Natural killer cell treated with Interleukin-12 subunit alpha and Interleukin-12 subunit beta and Interleukin-15 and Interleukin-18, amount 100 ng/mL, for 72 hours (primary cell): Measurements from ENCODE around the gene AUTS2. TPM values are rescaled to one million over a fixed set of nuclear protein-coding genes. Genes with fewer than 3 reads are reported as not detected.
"Not testable (repeated sequence)": the region's sequence is repeated elsewhere in the genome, so short reads cannot be mapped to it uniquely, and the experiment has no call there.

Source experiments
- ATAC-seq, 2 donors: fragments of 150-1000 bp; cut with Tn5 transposase in 1 of 2; sonication (Bioruptor Pico), chemical (Tn5 transposase) in 1 of 2; 2 replicates each; pipeline ENCODE4 v1.10.0; 2021
- DNase-seq: peaks from one replicate; pipeline ENCODE4 v3.0.0; 2022; ENCODE audit warnings: low spot score
- H3K27ac Mint-ChIP-seq, 2 donors: 1 replicate in 1 of 2; 2 replicates in 1 of 2; pipeline ENCODE4 v1.8.0; 2022; ENCODE audit warnings: mixed read lengths in 2 of 2, mild to moderate bottlenecking in 1 of 2, moderate library complexity in 1 of 2
- H3K27me3 Mint-ChIP-seq, 2 donors: 1 replicate in 1 of 2; 2 replicates in 1 of 2; pipeline ENCODE4 v1.8.0; 2022; ENCODE audit warnings: mixed read lengths in 2 of 2
- H3K36me3 Mint-ChIP-seq: one replicate; pipeline ENCODE4 v1.8.0; 2022; ENCODE audit warnings: mixed read lengths
- H3K4me1 Mint-ChIP-seq, 2 donors: 1 replicate in 1 of 2; 2 replicates in 1 of 2; pipeline ENCODE4 v1.8.0; 2022; ENCODE audit warnings: low read depth in 2 of 2, mixed read lengths in 2 of 2, mild to moderate bottlenecking in 1 of 2
- H3K4me3 Mint-ChIP-seq: one replicate; pipeline ENCODE4 v1.8.0; 2022; ENCODE audit warnings: mixed read lengths
- H3K9me3 Mint-ChIP-seq: 2 replicates; pipeline ENCODE4 v1.8.0; 2022; ENCODE audit warnings: mixed read lengths
- total RNA-seq, 2 donors: library from RNA; stranded (reverse); gene quantifications; one replicate each; pipeline ENCODE4 v1.2.3, GENCODE V29; 2022

AUTS2 gene
- total RNA-seq, 2 donors from 2014 or later, result 14.3 to 43.0 TPM

DNA sequence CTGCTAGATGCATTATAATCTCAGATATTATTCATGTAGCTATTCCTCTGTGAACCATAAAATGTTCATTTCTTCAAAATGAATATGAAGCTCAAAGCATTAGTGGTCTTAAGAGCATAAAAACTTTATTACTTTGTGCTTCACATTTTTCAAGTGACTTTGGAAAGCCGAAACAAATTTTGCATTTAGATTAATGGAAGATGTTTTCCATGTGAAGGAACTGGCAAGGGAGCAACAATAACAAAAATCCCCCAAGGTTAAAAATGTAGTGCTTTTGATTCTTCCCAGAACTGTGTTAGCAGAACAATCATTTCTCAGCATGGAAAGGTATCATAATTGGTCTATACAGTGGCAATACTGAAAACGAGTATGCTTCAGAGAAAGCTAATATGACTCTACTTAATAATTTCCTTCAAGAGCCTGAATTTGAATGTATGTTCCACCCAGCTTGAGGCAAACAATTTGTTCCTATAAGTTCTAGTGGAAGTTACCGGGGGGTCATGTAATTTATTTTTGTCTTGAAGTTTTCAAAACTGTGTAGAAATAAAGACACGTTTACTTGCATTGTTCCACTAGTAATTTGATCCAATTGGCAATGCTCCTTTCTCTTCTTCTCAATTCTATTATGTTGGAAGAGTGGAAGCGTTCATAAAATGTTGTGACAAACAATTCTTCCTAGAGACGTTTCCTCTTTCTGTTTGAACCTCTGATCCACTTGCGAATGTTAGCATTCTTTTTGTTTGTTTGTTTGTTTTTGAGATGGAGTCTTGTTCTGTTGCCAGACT lies 665.4 kb downstream of the AUTS2 start:
- peaks cover 0 to 2% of the 10 kb centered on the region in 2 donors for H3K4me1 Mint-ChIP-seq
- no peaks in the 10 kb centered on the region for H3K9me3 Mint-ChIP-seq
- DNase-seq, result no peak
- H3K27ac Mint-ChIP-seq, result no peak overlapping the region
- H3K27me3 Mint-ChIP-seq, result no peaks in the 10 kb centered on the region
- ATAC-seq, result no peak
- no peak overlapping the region for H3K4me3 Mint-ChIP-seq
- no peaks in the 10 kb centered on the region for H3K36me3 Mint-ChIP-seq

DNA sequence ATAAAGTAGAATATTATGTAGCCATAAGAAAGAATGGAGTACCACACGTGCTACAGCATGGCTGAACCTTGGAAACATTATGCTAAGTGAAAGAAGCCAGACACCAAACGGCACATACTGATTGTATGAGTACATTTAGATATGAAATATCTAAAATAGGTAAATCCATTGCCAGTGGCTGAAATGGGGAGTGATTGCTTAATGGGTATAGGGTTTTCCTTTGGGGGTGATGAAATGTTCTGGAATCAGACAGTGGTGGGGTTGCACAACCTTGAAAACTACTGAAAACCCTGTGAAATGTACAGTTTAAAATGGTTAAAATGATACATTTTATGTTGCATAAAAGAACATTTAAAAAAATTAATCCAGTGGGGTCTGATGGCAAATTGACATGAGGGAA lies 667.9 kb downstream of the AUTS2 start:
- Mint-ChIP-seq H3K4me3 (no peak overlapping the region), H3K36me3 (no peaks in the 10 kb centered on the region), H3K27ac (no peak overlapping the region), H3K9me3 (no peaks in the 10 kb centered on the region), H3K27me3 (peaks cover 0 to 3% of the 10 kb centered on the region in 2 donors), H3K4me1 (no peaks in the 10 kb centered on the region)
- ATAC-seq (no peak), DNase-seq (no peak)

GRCh38 chr7:70267381-70268120 lies 669.3 kb downstream of the AUTS2 start:
- Mint-ChIP-seq H3K4me1 (no peaks in the 10 kb centered on the region), H3K9me3 (no peaks in the 10 kb centered on the region), H3K4me3 (no peak overlapping the region), H3K27ac (no peak overlapping the region), H3K27me3 (peaks cover 0 to 3% of the 10 kb centered on the region in 2 donors), H3K36me3 (no peaks in the 10 kb centered on the region)
- no peak for ATAC-seq
- DNase-seq, result no peak

DNA sequence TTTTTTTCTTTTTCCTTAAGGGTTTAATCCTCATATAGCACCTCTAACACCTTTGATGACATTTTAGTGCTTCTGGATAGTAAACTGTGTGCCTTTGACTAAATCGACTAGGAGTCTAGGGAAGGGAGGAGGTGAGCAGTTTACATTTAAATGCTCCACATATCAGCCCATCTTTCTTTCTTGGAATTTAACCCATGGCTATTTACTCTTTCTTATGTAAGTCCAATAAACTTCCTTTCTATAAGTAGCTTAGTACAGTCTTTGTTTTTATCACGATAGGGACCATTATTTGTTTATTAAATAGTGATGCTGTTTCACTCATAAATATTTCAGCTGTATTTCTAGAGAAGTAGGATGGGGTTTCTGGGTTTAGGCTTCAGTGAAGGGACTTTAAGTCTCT lies 669.9 kb downstream of the AUTS2 start:
- Mint-ChIP-seq H3K27me3 (peaks cover 0 to 3% of the 10 kb centered on the region in 2 donors), H3K9me3 (no peaks in the 10 kb centered on the region), H3K4me1 (no peaks in the 10 kb centered on the region), H3K4me3 (no peak overlapping the region), H3K27ac (no peak overlapping the region), H3K36me3 (no peaks in the 10 kb centered on the region)
- DNase-seq (no peak), ATAC-seq (no peak)

DNA sequence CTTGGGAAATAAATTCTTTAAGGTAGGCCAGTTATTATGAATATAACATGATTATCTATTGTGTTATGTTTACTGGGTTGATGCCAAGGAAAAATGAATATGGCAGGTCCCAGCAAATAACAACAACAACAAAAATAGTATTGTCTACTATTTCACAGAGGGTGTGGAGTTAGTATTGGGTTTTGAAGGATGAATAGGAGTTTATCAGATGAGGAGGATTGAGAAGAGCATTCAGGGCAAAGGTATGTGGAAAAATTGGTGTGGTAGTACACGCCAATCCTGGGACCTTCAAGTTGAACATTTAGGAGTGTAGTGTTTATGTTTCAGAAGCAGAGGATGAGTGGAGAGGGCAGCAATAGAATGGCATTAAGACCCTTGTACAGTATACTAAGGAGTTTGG lies 671.9 kb downstream of the AUTS2 start:
- no peaks in the 10 kb centered on the region for H3K36me3 Mint-ChIP-seq
- no peaks in the 10 kb centered on the region for H3K9me3 Mint-ChIP-seq
- peaks cover 0 to 3% of the 10 kb centered on the region in 2 donors for H3K27me3 Mint-ChIP-seq
- no peak overlapping the region for H3K4me3 Mint-ChIP-seq
- no peak for ATAC-seq
- no peak overlapping the region for H3K27ac Mint-ChIP-seq
- H3K4me1 Mint-ChIP-seq, result no peaks in the 10 kb centered on the region
- no peak for DNase-seq

DNA sequence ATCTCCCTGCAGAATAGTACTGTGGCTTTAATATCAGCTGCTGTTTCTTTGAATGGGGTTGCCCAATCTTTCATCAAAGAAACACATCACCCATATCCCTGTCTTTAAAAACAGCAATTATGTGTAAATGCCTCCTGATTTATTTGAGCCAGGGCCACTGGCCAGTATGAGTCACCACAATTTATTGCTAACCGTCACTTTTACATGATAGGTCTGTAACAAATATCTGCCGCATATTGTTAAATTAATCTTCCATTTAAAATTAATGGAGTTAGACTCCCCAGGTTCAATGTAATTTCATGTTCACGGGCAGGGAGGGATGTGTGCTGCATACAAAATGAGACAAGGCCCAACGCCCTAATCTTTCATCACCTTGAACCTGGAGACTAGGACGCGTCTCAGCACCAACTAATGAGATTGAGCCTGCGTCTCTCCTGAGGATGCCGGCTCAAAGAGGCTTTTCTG lies 673.4 kb downstream of the AUTS2 start:
- Mint-ChIP-seq H3K36me3 (no peaks in the 10 kb centered on the region), H3K27me3 (peaks cover 0 to 3% of the 10 kb centered on the region in 2 donors), H3K4me3 (no peak overlapping the region), H3K4me1 (no peaks in the 10 kb centered on the region), H3K27ac (no peak overlapping the region), H3K9me3 (no peaks in the 10 kb centered on the region)
- ATAC-seq, result no peak
- no peak for DNase-seq

DNA sequence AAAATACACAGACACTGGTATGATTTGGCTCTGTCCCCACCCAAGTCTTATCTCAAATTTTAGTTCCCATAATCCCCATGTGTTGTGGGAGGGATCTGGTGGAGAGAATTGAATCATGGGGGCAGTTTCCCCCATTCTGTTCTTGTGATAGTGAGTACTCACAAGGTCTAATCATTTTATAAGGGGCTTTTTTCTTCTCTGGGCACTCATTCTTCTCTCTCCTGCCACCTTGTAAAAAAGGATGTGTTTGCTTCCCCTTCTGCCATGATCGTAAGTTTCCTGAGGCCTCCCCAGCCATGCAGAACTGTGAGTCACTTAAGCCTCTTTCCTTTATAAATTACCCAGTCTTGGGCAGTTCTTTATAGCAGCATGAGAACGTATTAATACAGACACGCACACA lies 677.3 kb downstream of the AUTS2 start:
- H3K4me1 Mint-ChIP-seq, ATAC-seq, H3K9me3 Mint-ChIP-seq, DNase-seq, H3K36me3 Mint-ChIP-seq, H3K27me3 Mint-ChIP-seq, H3K27ac Mint-ChIP-seq, H3K4me3 Mint-ChIP-seq: not testable (repeated sequence)

DNA sequence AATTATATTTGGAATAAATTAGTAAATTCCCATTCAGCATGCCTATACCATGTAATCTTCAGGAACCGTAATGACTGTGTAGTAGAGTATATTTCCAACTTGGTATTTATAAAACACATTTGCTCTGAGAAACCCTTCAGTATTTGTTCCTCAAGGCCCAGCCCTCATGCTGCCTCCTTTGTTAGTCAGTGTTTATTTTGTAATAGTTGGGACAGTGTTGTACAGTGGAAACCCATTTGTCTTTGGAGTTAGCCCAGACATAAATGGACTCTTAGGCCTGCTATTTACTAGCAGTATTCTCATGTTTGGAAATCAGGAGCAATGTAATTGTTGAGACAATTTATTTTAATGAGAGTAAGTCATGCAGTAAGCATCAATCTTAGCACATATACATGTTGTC lies 686.9 kb downstream of the AUTS2 start:
- Mint-ChIP-seq H3K4me1 (no peaks in the 10 kb centered on the region), H3K36me3 (no peaks in the 10 kb centered on the region), H3K27ac (no peak overlapping the region), H3K9me3 (no peaks in the 10 kb centered on the region), H3K27me3 (peaks cover 0 to 6% of the 10 kb centered on the region in 2 donors), H3K4me3 (no peak overlapping the region)
- ATAC-seq (no peak), DNase-seq (no peak)

- ATAC-seq (no peak), DNase-seq (no peak)
- H3K27me3 Mint-ChIP-seq, result peaks cover 0 to 7% of the 10 kb centered on the region in 2 donors
- no peaks in the 10 kb centered on the region for H3K4me1 Mint-ChIP-seq
- H3K27ac Mint-ChIP-seq, result no peak overlapping the region
- H3K36me3 Mint-ChIP-seq, result no peaks in the 10 kb centered on the region
- no peak overlapping the region for H3K4me3 Mint-ChIP-seq
- H3K9me3 Mint-ChIP-seq, result no peaks in the 10 kb centered on the region
These were observed 687.6 kb downstream of the AUTS2 start for GRCh38 chr7:70285854-70286253.

DNA sequence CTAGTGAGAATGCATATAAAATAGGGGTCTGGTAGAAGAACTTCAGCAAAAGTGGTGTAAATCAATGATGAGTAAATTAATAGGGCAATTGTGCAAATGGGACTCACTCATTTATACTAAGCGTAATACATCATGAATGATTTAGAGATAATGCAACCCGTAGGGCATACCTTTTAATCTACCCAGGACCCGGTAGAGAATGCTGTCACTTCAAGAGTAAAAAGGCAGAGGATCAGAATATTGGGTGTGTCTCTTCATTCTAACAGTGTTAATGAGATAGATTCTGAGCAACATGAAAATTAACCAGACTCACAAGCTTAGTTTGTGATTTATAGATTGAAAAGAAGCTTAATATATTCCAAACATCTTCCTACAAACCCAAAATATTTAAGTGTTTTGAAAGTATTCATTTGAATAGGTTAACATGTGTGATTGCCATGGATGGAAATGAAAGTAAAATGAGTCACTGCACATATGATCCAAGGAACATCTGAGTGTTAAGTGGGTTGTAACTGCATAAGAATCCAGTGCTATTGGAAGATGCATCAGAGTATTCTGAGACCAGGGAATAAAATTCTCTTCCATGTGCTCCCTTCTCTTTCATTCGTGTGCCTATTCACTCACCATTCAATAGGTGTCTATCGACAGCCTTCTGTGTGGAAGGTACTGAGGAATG lies 690.6 kb downstream of the AUTS2 start:
- H3K27me3 Mint-ChIP-seq, result peaks cover 7 to 12% of the 10 kb centered on the region in 2 donors
- no peak for ATAC-seq
- H3K36me3 Mint-ChIP-seq, result no peaks in the 10 kb centered on the region
- H3K9me3 Mint-ChIP-seq, result no peaks in the 10 kb centered on the region
- H3K4me3 Mint-ChIP-seq, result no peak overlapping the region
- no peak overlapping the region for H3K27ac Mint-ChIP-seq
- DNase-seq, result no peak
- H3K4me1 Mint-ChIP-seq, result peaks cover 0 to 5% of the 10 kb centered on the region in 2 donors

GRCh38 chr7:70292716-70293115 lies 694.4 kb downstream of the AUTS2 start:
- Mint-ChIP-seq H3K4me3 (no peak overlapping the region), H3K27me3 (peaks cover 10 to 12% of the 10 kb centered on the region in 2 donors), H3K36me3 (no peaks in the 10 kb centered on the region), H3K4me1 (peaks cover 0 to 5% of the 10 kb centered on the region in 2 donors), H3K27ac (no peak overlapping the region), H3K9me3 (no peaks in the 10 kb centered on the region)
- ATAC-seq, result no peak
- no peak for DNase-seq

DNA sequence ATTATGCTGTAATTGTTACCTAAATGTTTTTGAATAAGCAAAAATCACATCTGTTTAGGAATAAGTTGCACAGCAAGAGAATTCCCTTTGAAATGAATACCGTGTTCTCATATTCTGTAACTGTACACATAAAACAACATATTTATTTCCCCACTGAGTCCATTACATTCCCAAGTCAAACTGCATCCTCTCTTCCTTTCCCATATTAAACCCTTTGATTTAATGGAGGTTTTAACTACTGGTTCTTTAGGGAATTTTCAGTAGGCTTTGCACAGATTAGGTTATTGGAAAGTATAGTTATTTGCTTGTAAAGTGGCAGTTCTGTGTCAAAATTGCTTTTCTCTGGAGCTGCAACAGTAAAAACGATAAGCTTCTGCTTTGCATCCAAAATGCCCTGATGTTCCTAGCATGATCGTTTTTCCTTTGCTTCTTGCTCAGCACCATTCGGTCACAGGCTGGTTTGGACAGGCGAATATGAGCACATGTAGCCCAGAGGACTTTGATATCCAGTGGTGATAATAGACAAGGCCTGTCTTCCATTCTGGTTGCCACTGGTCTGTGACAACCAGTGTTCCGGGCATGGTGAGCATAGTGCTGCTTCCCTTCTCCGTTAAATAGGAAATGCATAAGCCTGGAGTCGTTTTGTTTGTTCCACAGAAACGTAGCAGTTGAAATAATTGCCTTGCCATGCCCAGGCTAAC lies 696.1 kb downstream of the AUTS2 start:
- Mint-ChIP-seq H3K27ac (no peak overlapping the region), H3K36me3 (no peaks in the 10 kb centered on the region), H3K4me3 (no peak overlapping the region), H3K27me3 (peaks cover 10 to 12% of the 10 kb centered on the region in 2 donors), H3K4me1 (peaks cover 0 to 5% of the 10 kb centered on the region in 2 donors), H3K9me3 (no peaks in the 10 kb centered on the region)
- DNase-seq (no peak), ATAC-seq (no peak)

- Mint-ChIP-seq H3K9me3 (no peaks in the 10 kb centered on the region), H3K4me3 (no peak overlapping the region), H3K27me3 (peaks cover 0 to 3% of the 10 kb centered on the region in 2 donors), H3K4me1 (peaks cover 16 to 17% of the 10 kb centered on the region in 2 donors), H3K27ac (no peak overlapping the region), H3K36me3 (no peaks in the 10 kb centered on the region)
- DNase-seq (no peak), ATAC-seq (no peak)
These were observed 700.7 kb downstream of the AUTS2 start for GRCh38 chr7:70298780-70299471.
